Stimulated activated CD4-positive, alpha-beta T cell treated with anti-CD3 and anti-CD28 coated beads, Interleukin-2, amount 100 ng/mL, for 4 hours (primary cell): ENCODE measurements around the gene RGSL1.
"Not testable (repeated sequence)": the region's sequence is repeated elsewhere in the genome, so short reads cannot be mapped to it uniquely, and the experiment has no call there.

Source experiments
- DNase-seq: peaks from one replicate; pipeline ENCODE4 v3.0.0-alpha.2; 2020; ENCODE audit warnings: low read depth

Gene RGSL1

DNA sequence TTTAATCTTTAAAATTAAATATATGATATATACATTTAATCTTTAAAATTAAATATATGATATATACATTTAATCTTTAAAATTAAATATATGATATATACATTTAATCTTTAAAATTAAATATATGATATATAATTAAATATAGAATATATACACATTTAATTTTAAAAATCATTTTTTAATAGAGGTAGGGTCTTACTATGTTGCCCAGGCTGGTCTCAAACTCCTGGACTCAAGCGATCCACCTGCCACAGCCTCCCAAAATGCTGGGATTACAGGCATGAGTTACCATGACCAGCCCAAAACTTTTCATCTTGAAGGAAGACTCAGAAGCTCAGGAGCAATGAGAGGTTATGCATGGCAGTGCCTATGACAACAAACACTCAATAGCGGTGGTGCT lies 2.8 kb upstream of the RGSL1 start:
- DNase-seq, result not testable (repeated sequence)

DNA sequence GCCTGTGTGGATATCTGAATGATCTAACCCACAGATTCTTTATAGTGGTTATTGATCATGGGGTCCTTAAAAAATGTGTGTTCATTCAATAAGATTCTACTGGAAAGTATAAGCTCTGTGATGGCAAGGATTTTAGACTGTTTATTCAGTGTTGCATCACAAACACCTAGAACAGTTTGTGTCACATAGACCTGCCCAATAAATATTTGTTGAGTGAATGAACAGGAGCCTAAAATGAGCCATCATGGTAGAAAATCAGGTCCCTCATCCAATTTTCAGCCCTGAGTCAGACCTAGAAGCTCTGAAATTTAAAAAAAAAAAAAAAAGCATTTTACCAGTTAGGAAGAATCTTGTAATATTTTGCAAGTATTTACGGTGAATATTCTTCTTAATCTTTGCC lies 2.3 kb upstream of the RGSL1 start:
- no peak for DNase-seq

DNA sequence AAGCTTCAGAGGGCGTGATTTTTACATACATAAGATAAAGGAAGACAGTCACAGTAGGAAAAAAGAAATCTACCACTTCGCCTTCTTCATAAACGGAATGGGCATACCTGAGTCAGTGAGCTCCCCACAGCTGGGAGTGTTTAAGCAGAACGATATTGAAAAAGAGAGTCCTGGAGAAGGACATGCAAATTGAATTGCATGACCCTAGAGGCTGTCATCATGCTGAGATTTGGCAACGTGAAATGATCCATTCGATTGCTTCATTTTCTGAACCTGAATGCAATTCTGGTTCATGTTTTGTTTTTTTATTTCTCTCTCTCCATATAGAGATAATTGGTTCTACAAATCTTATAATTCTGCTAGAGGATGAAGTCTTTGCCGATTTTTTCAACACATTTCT lies 3.7 kb downstream of the RGSL1 start:
- no peak for DNase-seq

DNA sequence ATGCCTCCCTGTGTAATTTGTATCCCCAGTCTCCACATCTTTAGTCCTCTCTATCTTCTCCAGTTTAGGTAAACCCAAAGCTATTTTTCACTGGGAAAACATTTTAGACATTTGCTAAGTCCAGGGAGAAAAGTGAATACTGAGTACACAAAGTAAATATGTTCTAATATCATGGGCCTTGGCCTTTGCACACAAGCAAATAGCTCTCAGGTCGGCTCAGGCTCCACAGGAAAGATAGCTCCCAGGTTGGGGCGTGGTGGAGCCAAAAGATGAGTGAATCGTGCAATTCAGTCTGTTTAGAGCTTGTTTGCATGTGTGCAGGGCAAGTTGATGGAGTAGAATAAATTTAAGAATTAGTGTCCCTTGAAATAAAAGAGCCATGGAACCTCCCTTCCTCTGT lies 7.9 kb downstream of the RGSL1 start:
- no peak for DNase-seq

DNA sequence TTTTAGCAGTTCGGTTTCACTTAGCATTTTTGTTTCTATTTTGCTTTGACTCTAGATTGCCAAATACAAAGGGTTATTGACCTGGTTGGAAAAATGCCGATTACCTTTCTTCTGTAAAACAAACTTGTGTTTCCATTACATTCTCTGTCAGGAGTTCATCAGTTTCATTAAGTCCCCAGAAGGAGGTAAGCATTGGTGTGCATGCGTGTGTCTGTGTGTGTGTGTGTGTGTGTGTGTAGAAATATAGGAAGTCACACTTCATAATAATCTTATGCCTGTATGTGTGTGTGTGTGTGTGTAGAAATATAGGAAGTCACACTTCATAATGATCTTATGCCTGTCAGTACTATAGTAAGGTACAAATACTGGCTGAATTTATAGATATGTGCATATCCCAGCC lies 10.0 kb downstream of the RGSL1 start:
- no peak for DNase-seq

DNA sequence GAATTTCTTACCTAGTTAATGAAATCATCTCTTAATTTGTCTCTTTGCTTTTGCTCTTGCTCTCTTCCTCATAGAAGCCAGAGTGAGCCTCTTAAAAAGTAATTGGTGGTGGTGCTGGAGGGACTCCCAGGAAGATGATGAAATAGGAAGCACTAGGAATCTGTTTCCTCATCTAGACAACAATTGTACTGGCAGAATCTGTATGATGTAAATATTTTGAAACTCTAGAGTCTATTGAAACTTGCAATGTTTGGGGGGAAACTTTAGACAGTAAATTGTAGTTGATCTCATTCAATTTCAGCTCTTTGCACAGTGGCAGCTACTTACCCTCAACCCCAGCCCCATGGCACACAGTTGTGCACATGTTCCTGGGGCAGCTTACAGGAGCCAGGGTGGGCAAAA lies 10.6 kb downstream of the RGSL1 start:
- no peak for DNase-seq

DNA sequence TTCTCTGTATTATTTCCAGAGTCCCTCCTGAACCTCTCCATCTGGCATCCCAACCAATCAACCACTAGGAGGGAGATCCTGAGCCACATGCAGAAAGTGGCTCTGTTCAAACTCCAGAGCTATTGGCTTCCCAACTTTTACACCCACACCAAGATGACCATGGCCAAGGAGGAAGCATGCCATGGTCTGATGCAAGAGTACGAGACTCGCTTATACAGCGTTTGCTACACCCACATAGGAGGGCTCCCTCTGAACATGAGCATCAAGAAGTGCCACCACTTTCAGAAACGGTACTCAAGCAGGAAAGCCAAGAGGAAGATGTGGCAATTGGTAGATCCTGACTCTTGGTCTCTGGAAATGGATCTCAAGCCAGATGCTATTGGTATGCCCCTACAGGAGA lies 23.6 kb downstream of the RGSL1 start:
- DNase-seq, result no peak

DNA sequence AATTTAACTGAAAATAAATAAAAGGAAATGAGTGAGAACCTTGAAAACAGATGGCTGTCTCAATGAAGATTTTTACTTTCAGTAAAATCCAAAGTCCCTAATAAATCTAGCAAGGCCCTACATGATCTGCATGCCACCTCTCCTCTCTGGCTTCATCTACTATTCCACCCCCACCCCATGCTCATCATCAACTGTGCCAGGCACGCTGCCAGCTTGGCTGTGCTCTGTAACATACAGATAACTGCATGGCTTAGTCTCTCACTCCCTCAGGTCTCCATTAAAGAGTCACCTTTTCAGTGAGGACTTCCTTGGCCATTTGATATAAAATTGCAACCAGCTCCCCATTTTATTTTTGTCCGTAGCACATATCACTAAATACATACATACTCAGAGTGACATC lies 26.7 kb downstream of the RGSL1 start:
- DNase-seq, result no peak

DNA sequence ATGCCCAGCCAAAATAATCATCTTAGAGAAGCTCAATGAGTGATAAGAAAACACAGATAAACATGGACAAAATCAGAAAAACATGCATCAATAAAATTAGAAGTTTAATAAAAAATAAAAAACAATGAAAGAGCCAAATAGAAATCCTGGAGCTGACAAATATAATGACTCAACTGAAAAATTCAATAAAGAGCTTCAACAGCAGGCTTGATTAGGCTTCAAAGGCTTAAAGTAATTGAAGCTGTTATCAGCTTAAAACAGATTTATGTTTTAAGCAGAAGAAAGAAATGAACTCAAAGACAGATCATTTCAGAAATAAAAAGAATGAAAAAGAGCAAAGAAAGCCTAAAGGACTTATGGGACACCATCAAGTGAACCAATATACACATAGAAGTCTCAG lies 28.3 kb downstream of the RGSL1 start:
- DNase-seq, result no peak

DNA sequence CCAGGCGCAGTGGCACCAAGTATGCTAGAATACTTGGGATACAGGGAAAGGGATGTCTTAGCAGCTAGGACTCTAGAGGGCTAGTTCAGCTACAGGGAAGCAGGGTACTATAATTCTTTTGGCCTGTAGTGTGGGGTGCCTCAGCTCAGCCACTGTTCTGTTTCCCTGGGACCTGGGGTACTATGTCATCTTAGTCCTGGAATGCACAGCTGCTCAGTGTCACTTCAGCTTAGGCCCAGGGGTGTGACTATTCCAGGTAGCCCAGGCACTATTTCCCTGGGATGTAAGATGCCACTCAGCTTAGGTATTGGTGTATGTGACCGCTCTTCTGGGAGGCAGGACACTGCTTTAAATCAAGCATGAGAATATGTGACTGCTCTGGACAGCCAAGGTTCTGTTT lies 34.1 kb downstream of the RGSL1 start:
- DNase-seq, result no peak

DNA sequence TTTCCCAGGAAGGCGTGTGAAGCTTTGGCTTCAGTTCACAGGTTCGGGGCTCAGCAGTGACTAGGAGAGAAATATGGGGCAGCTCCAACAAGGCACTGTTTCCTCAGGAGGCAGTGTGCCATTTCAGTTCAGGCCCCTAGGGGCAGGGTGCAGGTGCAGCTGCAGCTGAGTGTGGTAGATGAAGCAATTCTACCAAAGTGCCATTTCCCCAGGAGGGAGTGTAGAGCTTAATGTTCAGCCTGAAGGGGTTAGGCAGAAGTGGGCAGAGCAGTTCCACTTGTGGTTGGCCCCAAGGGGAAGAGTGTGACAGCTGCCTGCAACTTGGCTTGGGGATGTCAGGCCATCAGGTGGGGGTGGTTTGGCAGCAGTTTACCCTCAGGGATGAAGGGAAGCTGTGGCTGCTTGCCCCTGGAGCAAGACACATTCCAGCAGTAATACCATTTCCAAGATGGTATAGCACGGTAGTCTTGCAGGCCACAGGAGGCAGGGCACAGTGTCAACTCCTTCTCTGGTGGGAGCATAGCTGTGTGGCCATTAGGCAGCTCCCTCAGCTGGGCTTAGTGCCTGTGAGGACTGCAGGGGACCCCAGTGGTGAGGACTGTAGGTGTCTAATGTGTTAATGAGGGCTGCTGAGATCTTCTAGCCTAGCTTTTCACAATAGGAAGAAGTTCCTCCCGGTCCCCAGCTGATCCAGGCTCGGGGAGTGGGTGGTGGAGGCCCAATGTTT lies 34.7 kb downstream of the RGSL1 start:
- DNase-seq, result no peak

DNA sequence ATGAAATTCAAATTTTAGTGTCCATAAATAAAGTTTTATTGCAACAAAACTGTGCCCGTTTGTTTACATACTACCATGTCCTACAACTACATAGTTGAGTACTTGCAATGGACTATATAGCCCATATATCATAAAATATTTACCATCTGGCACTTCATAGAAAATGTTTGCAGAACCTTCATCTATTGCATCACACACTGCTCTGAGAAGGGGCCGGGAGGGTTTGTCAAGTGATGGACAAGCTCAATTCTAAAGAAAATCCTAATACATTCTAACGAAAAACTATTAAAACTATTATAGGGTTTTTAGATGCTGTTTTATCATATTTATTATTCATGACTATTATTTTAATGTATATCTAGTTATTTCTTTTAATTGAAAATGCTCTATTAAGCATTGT lies 35.9 kb downstream of the RGSL1 start:
- DNase-seq, result no peak

DNA sequence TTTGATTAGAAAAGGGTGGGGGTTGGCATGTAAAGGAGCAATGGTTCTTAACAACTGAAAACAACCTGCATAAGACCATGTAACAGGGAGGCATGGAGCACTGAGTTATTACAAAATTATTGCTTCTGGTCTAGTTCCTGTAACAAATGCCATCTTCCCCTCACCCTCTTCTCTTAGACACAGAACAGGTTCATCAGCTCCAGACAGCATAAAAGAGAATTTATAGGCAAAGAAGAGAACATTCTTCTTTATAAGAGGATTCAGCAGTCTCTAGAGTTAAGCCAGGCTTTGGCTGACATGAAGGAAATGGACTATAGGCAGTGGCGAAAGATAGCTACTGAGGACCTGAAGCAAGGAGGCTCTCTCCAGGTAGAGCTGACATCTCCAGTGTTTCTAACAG lies 38.9 kb downstream of the RGSL1 start:
- DNase-seq, result no peak

DNA sequence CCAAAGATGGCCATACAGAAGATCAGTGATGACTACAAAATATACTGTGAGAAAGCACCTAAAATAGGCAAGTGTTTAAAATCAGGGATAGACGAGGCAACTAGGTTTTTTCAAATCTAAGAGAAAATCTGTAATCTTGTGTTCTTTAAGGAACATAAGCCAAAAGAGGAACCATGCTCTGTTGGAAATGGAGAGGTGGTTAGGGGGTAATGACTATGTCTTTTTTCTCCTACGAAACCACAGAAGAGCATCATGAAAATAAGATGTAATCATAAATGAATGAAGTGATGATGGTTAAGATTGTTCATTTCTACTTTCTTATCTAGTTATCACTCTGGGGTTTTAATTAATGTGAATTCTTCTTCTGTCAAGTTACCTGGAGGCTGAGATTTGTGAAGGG lies 43.1 kb downstream of the RGSL1 start:
- no peak for DNase-seq

DNA sequence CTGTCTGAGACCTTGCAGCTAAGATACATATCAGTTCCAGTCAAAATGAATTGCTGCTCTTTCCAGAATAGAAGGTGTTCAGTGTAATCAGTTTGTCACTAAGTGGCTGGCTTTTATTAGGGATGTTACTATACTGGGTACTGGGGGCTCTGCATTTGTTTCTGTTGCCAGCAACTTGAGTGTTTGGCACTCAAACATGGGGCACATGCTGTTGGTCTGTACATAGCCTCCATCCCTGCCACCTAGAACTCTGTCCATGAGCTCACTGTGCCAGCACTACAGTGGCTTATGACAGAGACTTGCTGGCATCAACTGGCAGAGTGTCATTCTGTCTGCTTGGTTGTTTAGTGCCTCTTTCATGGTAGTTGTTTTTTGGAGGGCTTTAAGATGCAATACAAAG lies 45.1 kb downstream of the RGSL1 start:
- DNase-seq, result no peak

DNA sequence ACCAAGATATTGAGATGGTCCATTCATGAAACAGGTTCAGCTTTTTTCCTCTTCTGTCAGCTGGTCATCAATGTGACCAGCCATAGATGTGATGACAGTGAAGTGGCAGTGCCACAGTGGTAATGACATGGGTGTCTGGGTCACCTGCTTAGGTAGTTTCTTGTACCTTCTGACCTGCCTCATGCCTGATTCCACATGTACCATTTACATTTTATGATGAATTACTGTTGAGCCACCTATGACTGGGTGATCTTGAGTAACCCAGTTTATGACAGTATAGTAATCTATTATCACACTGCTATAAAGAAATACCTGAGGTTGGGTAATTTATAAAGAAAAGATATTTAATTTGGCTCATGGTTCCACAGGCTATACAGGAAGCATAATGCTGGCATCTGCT lies 45.7 kb downstream of the RGSL1 start:
- no peak for DNase-seq

DNA sequence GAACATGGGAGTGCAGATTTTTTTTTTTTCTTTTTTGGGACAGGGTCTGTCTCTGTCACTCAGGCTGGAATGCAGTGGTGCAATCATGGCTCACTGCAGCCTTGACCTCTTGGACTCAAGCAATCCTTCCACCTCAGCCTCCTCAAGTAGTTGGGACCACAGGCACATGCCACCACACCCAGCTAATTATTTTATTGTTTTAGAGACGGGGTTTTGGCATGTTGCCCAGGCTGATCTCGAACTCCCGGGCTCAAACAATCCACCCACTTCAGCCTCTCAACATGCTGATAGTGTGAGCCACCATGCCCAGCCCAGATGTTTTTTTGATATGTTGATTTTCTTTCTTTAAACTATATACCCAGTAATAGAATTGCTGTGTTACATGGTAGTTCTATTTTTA lies 57.7 kb downstream of the RGSL1 start:
- DNase-seq, result no peak

DNA sequence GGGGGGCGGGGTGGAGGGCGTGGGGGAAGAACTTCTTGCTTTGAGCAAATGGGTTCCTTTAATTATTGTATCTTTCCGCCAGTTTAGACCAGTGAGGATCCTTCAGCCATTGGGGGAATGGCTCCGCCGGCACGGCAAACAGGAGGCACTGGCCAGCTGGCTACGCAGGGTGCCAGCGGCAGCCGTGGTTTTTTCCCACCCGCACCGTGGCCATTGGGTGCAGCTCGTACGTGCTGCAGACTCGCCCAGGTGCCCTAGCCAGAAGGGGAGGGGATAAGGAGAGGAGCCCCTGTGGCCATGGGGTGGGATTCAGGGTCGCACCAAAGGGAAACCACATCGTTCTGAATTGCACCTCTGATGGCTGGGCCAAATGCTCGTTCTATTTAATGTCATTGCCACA lies 65.6 kb downstream of the RGSL1 start:
- DNase-seq, result no peak

DNA sequence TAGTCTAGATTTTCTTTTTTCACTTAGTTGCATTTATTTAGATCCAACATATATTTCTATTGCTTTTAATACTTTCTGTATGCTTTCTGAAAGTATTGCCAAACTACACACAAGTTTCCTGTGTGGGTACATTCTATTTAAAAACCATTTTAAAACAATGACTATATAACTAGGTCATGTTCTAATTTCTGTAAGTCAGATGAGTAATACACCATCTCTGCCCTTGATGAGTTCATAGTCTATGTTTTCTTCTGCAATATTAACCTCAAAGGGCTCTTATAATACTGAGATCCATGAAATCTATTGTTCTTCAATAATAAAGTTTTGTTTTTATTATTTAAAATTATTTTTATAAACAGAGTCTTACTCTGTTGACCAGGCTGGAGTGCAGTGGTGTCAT lies 70.8 kb downstream of the RGSL1 start:
- no peak for DNase-seq

DNA sequence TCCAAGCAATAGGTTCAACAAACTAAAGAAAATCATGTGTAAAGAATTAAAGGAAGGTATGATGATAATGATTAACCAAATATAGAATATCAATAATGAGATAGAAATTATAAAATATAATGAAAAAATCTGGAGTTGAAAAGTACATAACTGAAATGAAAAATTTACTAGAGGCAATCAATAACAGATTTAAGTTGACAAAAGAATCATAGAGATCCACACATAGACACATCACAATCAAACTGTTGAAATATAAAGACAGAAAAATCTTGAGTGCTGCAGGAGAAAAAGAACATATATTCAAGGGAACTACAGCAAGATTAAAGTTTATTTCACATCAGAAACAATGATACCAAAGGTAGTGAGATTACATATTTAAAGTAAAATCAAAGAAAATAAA lies 75.4 kb downstream of the RGSL1 start:
- DNase-seq, result no peak

DNA sequence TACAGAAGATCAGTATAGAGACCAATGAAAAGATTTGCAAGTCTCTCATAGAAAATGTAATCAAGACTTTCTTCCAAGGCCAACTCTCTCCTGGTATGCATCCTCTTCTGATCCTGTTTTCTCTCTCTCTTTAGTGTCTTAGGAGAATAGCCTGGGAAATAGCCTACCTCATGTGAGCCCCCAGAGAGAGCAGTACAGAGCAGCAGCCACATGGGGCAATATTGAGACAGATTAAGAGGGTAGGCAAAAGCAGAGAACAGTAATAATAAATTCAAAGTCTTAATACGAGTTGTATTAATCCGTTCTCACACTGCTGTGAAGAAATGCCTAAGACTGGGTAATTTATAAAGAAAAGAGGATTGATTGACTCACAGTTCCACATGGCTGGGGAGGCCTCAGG lies 77.7 kb downstream of the RGSL1 start:
- no peak for DNase-seq

DNA sequence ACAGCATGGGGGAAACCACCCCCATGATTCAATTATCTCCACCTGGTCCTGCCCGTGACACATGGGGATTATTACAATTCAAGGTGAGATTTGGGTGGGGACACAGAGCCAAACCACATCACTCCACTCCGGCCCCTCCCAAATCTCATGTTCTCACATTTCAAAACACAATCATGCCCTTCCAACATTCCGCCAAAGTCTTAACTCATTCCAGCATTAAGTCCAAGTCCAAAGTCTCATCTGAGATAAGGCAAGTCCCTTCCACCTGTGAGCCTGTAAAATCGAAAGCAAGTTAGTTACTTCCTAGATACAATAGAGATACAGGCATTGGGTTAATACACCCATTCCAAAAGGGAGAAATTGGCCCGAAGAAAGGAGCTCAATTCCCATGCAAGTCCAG lies 78.3 kb downstream of the RGSL1 start:
- not testable (repeated sequence) for DNase-seq

DNA sequence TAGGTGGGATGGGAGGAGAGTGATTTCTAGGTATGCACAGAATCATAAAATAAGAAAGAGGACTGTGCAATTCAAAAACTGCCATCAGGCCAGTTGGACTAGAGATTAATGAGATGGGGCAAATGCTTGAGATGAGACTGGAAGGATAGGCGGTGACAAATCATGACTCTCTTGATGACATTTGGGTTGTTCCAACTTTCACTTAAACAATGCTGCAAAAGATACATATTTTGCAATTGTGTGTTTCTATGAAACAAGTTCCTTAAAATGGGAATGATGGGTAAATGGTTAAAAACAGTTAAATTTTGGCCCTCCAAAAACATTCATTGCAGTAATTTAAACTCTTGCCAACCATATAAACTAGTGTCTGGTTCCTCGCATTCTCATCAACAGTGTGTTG lies 84.0 kb downstream of the RGSL1 start:
- DNase-seq, result no peak

DNA sequence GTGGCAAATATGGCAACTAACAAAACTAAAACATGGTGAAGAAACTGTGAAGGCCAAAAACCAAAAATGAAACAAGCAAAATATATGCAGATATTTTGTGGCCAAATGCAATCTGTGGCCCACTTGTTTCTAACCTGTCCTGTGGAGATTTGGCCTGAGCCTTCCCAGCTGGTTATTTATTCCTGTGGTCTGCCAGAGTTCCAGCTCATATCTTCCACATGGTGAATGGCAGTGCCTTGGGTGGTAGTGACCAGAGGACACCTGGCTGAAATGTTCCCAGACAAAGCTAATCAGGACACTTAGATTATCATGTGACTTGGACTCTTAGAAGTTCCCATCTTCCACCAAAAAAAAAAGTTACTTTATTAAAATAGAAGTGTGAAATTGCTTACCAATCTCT lies 99.4 kb downstream of the RGSL1 start:
- DNase-seq, result no peak

DNA sequence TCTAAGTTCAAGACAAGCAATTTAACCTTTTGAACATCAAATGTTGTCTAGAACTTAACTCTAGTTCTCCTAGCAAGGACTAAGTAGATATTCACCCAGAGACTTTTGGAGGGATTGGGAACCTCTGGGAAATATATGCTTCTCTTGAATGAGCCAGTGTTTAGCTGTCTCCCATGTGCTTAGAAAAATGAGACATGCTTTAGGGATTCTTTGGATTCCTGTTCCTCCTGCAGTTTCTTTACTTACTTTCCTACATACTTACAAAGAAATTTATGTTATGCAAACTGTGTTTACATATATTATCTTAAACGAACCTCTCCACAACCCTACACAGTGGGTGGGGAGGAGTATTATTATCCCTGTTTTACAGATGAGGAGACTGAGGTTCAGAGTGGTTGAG lies 99.9 kb downstream of the RGSL1 start:
- no peak for DNase-seq
